Smooth muscle cell (in vitro differentiated cells): Measurements from ENCODE around the gene ZNF785. TPM values are rescaled to one million over a fixed set of nuclear protein-coding genes. Genes with fewer than 3 reads are reported as not detected.

ENCODE experiments used
- DNase-seq: peaks from one replicate; lab custom pipeline; 2025; ENCODE audit not compliant: unreplicated experiment; lab: John Stamatoyannopoulos, UW
- H2AFZ ChIP-seq: fragments of 200-600 bp; sonication (generic); 2 replicates; pipeline ENCODE4 v1.6.0; 2016; ENCODE audit warnings: antibody characterized with exemption, low read depth, mild to moderate bottlenecking
- H3F3A ChIP-seq: fragments of 200-600 bp; sonication (generic); 2 replicates; pipeline ENCODE4 v1.6.0; 2017; ENCODE audit warnings: antibody characterized with exemption, low read depth
- H3K27ac ChIP-seq: fragments of 200-600 bp; sonication (generic); 2 replicates; pipeline ENCODE4 v1.5.1; 2016; ENCODE audit warnings: low read depth, mild to moderate bottlenecking
- H3K27me3 ChIP-seq: fragments of 200-600 bp; sonication (generic); 2 replicates; pipeline ENCODE4 v1.6.1; 2016; ENCODE audit warnings: low read depth, mild to moderate bottlenecking
- H3K36me3 ChIP-seq: fragments of 200-600 bp; sonication (generic); 2 replicates; pipeline ENCODE4 v1.5.1; 2016; ENCODE audit warnings: low read depth
- H3K4me1 ChIP-seq: fragments of 200-600 bp; sonication (generic); 2 replicates; pipeline ENCODE4 v1.5.1; 2016; ENCODE audit warnings: low read depth
- H3K4me2 ChIP-seq: fragments of 200-600 bp; sonication (generic); 2 replicates; pipeline ENCODE4 v1.6.0; 2016; ENCODE audit warnings: mild to moderate bottlenecking
- H3K4me3 ChIP-seq: fragments of 200-600 bp; sonication (generic); 2 replicates; pipeline ENCODE4 v1.5.1; 2016; ENCODE audit warnings: mild to moderate bottlenecking
- H3K79me2 ChIP-seq: fragments of 200-600 bp; sonication (generic); 2 replicates; pipeline ENCODE4 v1.6.0; 2016; ENCODE audit warnings: low read depth, mild to moderate bottlenecking
- H3K9ac ChIP-seq: fragments of 200-600 bp; sonication (generic); 2 replicates; pipeline ENCODE4 v1.6.0; 2016; ENCODE audit warnings: low read depth
- H3K9me3 ChIP-seq: fragments of 200-600 bp; sonication (generic); replicated peaks from 2 replicates; pipeline ENCODE4 v1.5.1; 2016; ENCODE audit warnings: low read depth
- H4K20me1 ChIP-seq: fragments of 200-600 bp; sonication (generic); 2 replicates; pipeline ENCODE4 v1.6.0; 2016; ENCODE audit warnings: low read depth
- WGBS: methylation state at CpG from one replicate; pipeline ENCODE4 v1.1.7; 2016; ENCODE audit warnings: low lambda C conversion rate; 5-methylcytosine and 5-hydroxymethylcytosine counted together
- polyA plus RNA-seq: library from polyadenylated mRNA; unstranded; fragments of >200 nt; fragmentation: Nextera tagmentation; extraction: Ambion mirVana; gene quantifications from 2 replicates; pipeline ENCODE4 v1.2.1, GENCODE V29; 2016
- total RNA-seq: library from RNA; depleted of rRNA; stranded (reverse); fragments of >200 nt; gene quantifications from 2 replicates; pipeline ENCODE4 v1.2.3, GENCODE V29; 2014
- TF ChIP-seq, protein P1 (sequence below): fragments of 200-600 bp; sonication (generic); IDR thresholded peaks from 2 replicates; pipeline ENCODE4 v1.5.1; 2017; ENCODE audit warnings: borderline replicate concordance, mild to moderate bottlenecking, antibody characterized with exemption; ENCODE audit not compliant: insufficient read depth, poor library complexity, severe bottlenecking

ZNF785 gene
- total and polyA plus RNA-seq, 2 experiments from 2014 or later = 6.8 to 12.9 TPM

DNA sequence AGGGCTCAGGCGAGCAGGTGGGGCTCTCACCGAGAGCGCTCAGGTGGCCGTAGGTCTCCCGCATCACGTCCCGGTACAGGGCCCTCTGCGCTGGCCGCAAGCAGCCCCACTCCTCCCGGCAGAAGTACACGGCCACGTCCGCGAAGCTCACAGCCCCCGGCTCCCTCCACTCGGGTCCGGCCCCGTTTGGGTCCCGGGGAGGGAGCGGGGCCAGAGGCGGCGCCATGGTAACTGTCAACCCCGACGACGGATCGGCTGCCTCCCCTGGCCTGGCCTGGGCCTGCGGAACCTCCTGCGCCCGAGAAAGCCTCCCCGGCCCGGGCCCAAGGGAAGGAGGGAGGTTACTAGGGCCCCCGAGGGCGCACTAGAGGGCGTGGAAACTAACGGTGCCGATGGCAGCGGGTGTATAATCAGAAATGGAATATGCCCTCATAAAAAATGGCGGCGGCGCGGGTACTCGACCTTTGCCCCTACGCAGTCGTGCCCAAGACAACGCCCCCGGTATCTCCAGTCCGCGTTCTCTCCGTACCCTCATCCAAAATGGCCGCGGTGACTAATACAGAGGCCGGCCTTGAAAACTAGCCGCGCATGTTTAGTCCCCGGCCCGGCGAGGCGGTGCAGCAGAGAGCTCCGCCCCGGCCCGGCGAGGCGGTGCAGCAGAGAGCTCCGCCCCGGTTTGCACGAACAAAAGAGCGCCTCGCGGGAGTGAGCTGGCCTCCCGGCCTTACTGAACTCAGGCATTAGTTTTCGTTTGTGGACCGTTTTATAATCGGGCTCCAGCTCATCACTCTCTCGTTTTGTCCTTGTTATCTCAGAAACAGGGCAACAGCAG is 27.3 kb downstream of the ZNF785 start, which contains the start of gene ZNF764:
Gene ZNF764 (minus strand): TSS at position 418 of the 832 bp plus-strand sequence. CDS start 192 bp downstream, at position 226.
- Histone ChIP-seq H3K4me3 (peak within 1 kb of the TSS; percentile 79), H4K20me1 (no peaks in the 10 kb centered on the region), H3K4me1 (peaks cover 5% of the 10 kb centered on the region), H3K4me2 (peak within 1 kb of the TSS; percentile 87), H3K27ac (peak within 1 kb of the TSS; percentile 90), H2AFZ (peak within 1 kb of the TSS; percentile 85), H3K9ac (peak within 1 kb of the TSS; percentile 95), H3K36me3 (no peaks in the 10 kb centered on the region), H3K9me3 (no peaks in the 10 kb centered on the region), H3K79me2 (peaks cover 15% of the 10 kb centered on the region), H3K27me3 (no peaks in the 10 kb centered on the region), H3F3A (no peaks in the 10 kb centered on the region)
- 1% methylated on average over 73 of the region's 74 CpGs for WGBS
- DNase-seq = peak; percentile 80
- TF ChIP-seq, protein P1, sequence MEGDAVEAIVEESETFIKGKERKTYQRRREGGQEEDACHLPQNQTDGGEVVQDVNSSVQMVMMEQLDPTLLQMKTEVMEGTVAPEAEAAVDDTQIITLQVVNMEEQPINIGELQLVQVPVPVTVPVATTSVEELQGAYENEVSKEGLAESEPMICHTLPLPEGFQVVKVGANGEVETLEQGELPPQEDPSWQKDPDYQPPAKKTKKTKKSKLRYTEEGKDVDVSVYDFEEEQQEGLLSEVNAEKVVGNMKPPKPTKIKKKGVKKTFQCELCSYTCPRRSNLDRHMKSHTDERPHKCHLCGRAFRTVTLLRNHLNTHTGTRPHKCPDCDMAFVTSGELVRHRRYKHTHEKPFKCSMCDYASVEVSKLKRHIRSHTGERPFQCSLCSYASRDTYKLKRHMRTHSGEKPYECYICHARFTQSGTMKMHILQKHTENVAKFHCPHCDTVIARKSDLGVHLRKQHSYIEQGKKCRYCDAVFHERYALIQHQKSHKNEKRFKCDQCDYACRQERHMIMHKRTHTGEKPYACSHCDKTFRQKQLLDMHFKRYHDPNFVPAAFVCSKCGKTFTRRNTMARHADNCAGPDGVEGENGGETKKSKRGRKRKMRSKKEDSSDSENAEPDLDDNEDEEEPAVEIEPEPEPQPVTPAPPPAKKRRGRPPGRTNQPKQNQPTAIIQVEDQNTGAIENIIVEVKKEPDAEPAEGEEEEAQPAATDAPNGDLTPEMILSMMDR = no peak

DNA sequence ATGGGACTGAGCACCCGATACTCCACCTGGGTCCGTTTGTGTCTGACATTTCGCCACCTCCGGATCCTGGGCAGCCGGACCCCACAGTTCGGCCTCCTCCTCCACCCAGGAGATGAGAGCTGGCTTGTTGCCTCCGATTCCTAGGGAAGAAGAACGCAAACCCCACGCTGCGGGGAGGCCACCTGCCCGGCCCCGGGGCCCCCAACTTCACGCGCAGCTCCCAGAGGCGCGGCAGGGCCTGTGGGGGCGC is 27.9 kb downstream of the ZNF785 start:
- WGBS = 4% methylated on average over 14 of the region's 17 CpGs
- DNase-seq = no peak
- Histone ChIP-seq H3F3A (no peaks in the 10 kb centered on the region), H3K9ac (peak overlapping the region; percentile 95), H3K36me3 (no peaks in the 10 kb centered on the region), H2AFZ (peak overlapping the region; percentile 85), H3K27me3 (no peaks in the 10 kb centered on the region), H3K4me3 (peak overlapping the region; percentile 79), H4K20me1 (no peaks in the 10 kb centered on the region), H3K79me2 (peaks cover 15% of the 10 kb centered on the region), H3K9me3 (no peaks in the 10 kb centered on the region), H3K4me1 (peaks cover 5% of the 10 kb centered on the region), H3K4me2 (peak overlapping the region; percentile 87), H3K27ac (peak overlapping the region; percentile 90)
- TF ChIP-seq, protein P1 = no peak

DNA sequence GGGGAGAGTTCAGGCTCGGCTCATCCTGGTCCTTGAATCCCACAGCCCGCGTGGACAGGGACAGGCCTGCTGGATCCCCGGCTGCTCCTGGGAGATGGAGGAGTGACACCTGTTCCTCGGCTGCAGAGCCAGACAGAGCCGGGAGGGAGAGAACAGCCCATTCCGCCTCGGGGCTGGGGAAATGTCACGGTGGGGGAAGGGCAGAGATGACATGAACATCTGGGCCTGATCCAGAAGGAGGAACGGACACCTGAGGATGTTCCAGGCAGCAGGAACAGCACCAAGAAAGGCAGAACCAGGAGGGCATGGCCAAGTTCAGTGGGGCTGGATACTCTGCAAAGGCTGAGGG is 29.4 kb downstream of the ZNF785 start:
- Histone ChIP-seq H3K36me3 (no peaks in the 10 kb centered on the region), H3F3A (no peaks in the 10 kb centered on the region), H3K79me2 (peaks cover 15% of the 10 kb centered on the region), H3K4me3 (no peak overlapping the region), H3K4me2 (no peak overlapping the region), H3K9me3 (no peaks in the 10 kb centered on the region), H3K9ac (no peak overlapping the region), H3K27ac (no peak overlapping the region), H3K4me1 (peaks cover 5% of the 10 kb centered on the region), H3K27me3 (no peaks in the 10 kb centered on the region), H2AFZ (no peak overlapping the region), H4K20me1 (no peaks in the 10 kb centered on the region)
- 84% methylated on average over 10 of the region's 10 CpGs for whole genome bisulfite sequencing
- no peak for DNase-seq
- TF ChIP-seq, protein P1 = no peak
